Stimulated activated CD4-positive, alpha-beta T cell treated with anti-CD3 and anti-CD28 coated beads, Interleukin-15, amount 100 ng/mL, for 48 hours (primary cell): ENCODE data around the gene CNOT4.

Experiments used
- DNase-seq, 2 donors: peaks; one replicate each; pipeline ENCODE4 v3.0.0-alpha.2; 2020; ENCODE audit warnings: low read depth in 2 of 2

Gene CNOT4

GRCh38 chr7:135397689-135398088 is 112.2 kb downstream of the CNOT4 start:
- DNase-seq = no peak

- DNase-seq = no peak
Measured at GRCh38 chr7:135392701-135393100, 117.2 kb downstream of the CNOT4 start.

- no peak for DNase-seq
Measured at GRCh38 chr7:135391514-135391913, 118.4 kb downstream of the CNOT4 start.

GRCh38 chr7:135390829-135391228 is 119.1 kb downstream of the CNOT4 start:
- no peak for DNase-seq

- DNase-seq = no peak
Measured at GRCh38 chr7:135389971-135390370, 119.9 kb downstream of the CNOT4 start.

- DNase-seq = no peak
Measured at GRCh38 chr7:135388616-135389015, 121.3 kb downstream of the CNOT4 start.

- DNase-seq = no peak
Measured at GRCh38 chr7:135386776-135387175, 123.1 kb downstream of the CNOT4 start.

GRCh38 chr7:135386181-135386580 is 123.7 kb downstream of the CNOT4 start:
- DNase-seq = no peak

GRCh38 chr7:135385209-135385608 is 124.7 kb downstream of the CNOT4 start:
- DNase-seq = no peak

- DNase-seq = no peak
Measured at GRCh38 chr7:135383525-135384175, 126.3 kb downstream of the CNOT4 start.

GRCh38 chr7:135382173-135382572 is 127.7 kb downstream of the CNOT4 start:
- DNase-seq = no peak

- no peak for DNase-seq
Measured at GRCh38 chr7:135381369-135381768, 128.5 kb downstream of the CNOT4 start.

GRCh38 chr7:135380351-135380750 is 129.6 kb downstream of the CNOT4 start:
- no peak for DNase-seq

GRCh38 chr7:135377171-135377570 is 132.7 kb downstream of the CNOT4 start:
- DNase-seq = no peak

- no peak for DNase-seq
Measured at GRCh38 chr7:135375908-135376699, 133.8 kb downstream of the CNOT4 start.

GRCh38 chr7:135374736-135375135 is 135.2 kb downstream of the CNOT4 start:
- no peak for DNase-seq

- no peak for DNase-seq
Measured at GRCh38 chr7:135372222-135372621, 137.7 kb downstream of the CNOT4 start.

GRCh38 chr7:135370656-135371055 is 139.2 kb downstream of the CNOT4 start:
- DNase-seq = no peak

- no peak for DNase-seq
Measured at GRCh38 chr7:135369405-135369804, 140.5 kb downstream of the CNOT4 start.

- no peak for DNase-seq
Measured at GRCh38 chr7:135368416-135369186, 141.3 kb downstream of the CNOT4 start.

GRCh38 chr7:135366843-135367508 is 142.9 kb downstream of the CNOT4 start:
- no peak for DNase-seq

- no peak for DNase-seq
Measured at GRCh38 chr7:135365721-135366120, 144.2 kb downstream of the CNOT4 start.
